Keratinocyte (primary cell): ENCODE measurements around the gene ZNF670. TPM values are rescaled to one million over a fixed set of nuclear protein-coding genes. Genes with fewer than 3 reads are reported as not detected.

Source experiments
- DNase-seq: peaks from one replicate; pipeline ENCODE4 v3.0.0-alpha.2; 2011; ENCODE audit warnings: low read depth, missing footprints, low spot score
- FAIRE-seq: peaks from 2 replicates; lab custom pipeline; 2011; peaks lifted over from hg19 to GRCh38; lab: Jason Lieb, UNC
- H2AFZ ChIP-seq: 2 replicates; pipeline ENCODE4 v1.6.0; 2012; ENCODE audit warnings: low read length, control low read depth, inconsistent platforms; ENCODE audit not compliant: control insufficient read depth
- H3K27ac ChIP-seq: 2 replicates; pipeline ENCODE4 v1.5.1; 2011; ENCODE audit warnings: low read length; ENCODE audit not compliant: control insufficient read depth, insufficient read depth
- H3K27me3 ChIP-seq: 3 replicates; pipeline ENCODE4 v1.6.0; 2011; ENCODE audit warnings: low read length; ENCODE audit not compliant: control insufficient read depth, insufficient read depth; ENCODE audit errors: extremely low read depth
- H3K36me3 ChIP-seq, 2 experiments: 2 replicates in 1 of 2; 3 replicates in 1 of 2; pipeline ENCODE4 v1.5.1; 2011; ENCODE audit warnings: low read length in 2 of 2, mild to moderate bottlenecking in 1 of 2; ENCODE audit not compliant: control insufficient read depth in 2 of 2, insufficient read depth in 2 of 2; ENCODE audit errors: extremely low read depth in 1 of 2
- H3K4me1 ChIP-seq: 3 replicates; pipeline ENCODE4 v1.5.1; 2011; ENCODE audit warnings: low read length; ENCODE audit not compliant: control insufficient read depth, insufficient read depth; ENCODE audit errors: extremely low read depth
- H3K4me2 ChIP-seq: 3 replicates; pipeline ENCODE4 v1.6.0; 2011; ENCODE audit warnings: low read depth, low read length; ENCODE audit not compliant: control insufficient read depth, insufficient read depth; ENCODE audit errors: extremely low read depth
- H3K4me3 ChIP-seq, 3 experiments: fragments of 200-600 bp in 1 of 3; sonication (generic) in 1 of 3; 2 replicates in 2 of 3; 3 replicates in 1 of 3; pipeline ENCODE4 v1.5.1; 2011 to 2016; ENCODE audit warnings: low read length in 3 of 3, mild to moderate bottlenecking in 3 of 3, control low read depth in 2 of 3, inconsistent platforms in 1 of 3, low read depth in 1 of 3, mixed read lengths in 1 of 3, mixed run types in 1 of 3, moderate library complexity in 1 of 3; ENCODE audit not compliant: control insufficient read depth in 2 of 3, insufficient read depth in 2 of 3; ENCODE audit errors: extremely low read depth in 1 of 3
- H3K79me2 ChIP-seq: 2 replicates; pipeline ENCODE4 v1.6.0; 2012; ENCODE audit warnings: low read length; ENCODE audit not compliant: control insufficient read depth, insufficient read depth
- H3K9ac ChIP-seq: 3 replicates; pipeline ENCODE4 v1.6.0; 2011; ENCODE audit warnings: low read length; ENCODE audit not compliant: control insufficient read depth, insufficient read depth; ENCODE audit errors: extremely low read depth
- H3K9me1 ChIP-seq: 3 replicates; pipeline ENCODE4 v1.6.0; 2011; ENCODE audit warnings: low read length; ENCODE audit not compliant: control insufficient read depth, insufficient read depth; ENCODE audit errors: extremely low read depth
- H3K9me3 ChIP-seq: 2 replicates; pipeline ENCODE4 v1.5.1; 2012; ENCODE audit warnings: low read depth, low read length; ENCODE audit not compliant: control insufficient read depth
- H4K20me1 ChIP-seq: 3 replicates; pipeline ENCODE4 v1.6.0; 2011; ENCODE audit warnings: low read length; ENCODE audit not compliant: control insufficient read depth, insufficient read depth; ENCODE audit errors: extremely low read depth
- EZH2 ChIP-seq: IDR thresholded peaks from one replicate; pipeline ENCODE4 v1.6.1; 2012; ENCODE audit warnings: inconsistent platforms, mild to moderate bottlenecking, low read length, moderate library complexity
- dilution Hi-C: fragments of 300-500 bp; cut with MboI; formaldehyde crosslinking; loops from one replicate; pipeline ENCODE4 v1.7.0; 2020; ENCODE audit warnings: low sequenced_read_pairs; ENCODE audit not compliant: extremely low pct_ligation_motif_present
- polyA plus RNA-seq, 5 experiments: library from polyadenylated mRNA; depleted of rRNA in 3 of 5; stranded (reverse) in 3 of 5; stranded (forward) in 1 of 5; unstranded in 1 of 5; fragments of >200 nt; gene quantifications; 1 replicate in 1 of 5; 2 replicates in 3 of 5; 3 replicates in 1 of 5; pipeline versions ENCODE4 v1.2.1 to v1.2.3, GENCODE V29; 2011 to 2012; ENCODE audit warnings: missing spikeins in 2 of 5, low read depth in 1 of 5, low replicate concordance in 1 of 5
- TF ChIP-seq, protein P1 (sequence below), 3 experiments: IDR thresholded peaks in 1 of 3; conservative IDR thresholded peaks in 1 of 3; optimal IDR thresholded peaks in 1 of 3; 2 replicates in 2 of 3; 3 replicates in 1 of 3; pipeline versions ENCODE3 to v1.5.1; 2011; ENCODE audit warnings: low read length in 3 of 3, mild to moderate bottlenecking in 3 of 3, moderate library complexity in 2 of 3, control low read depth in 1 of 3, inconsistent platforms in 1 of 3; ENCODE audit not compliant: insufficient read depth in 2 of 3; ENCODE audit errors: extremely low read depth in 1 of 3

ZNF670 gene
- polyA plus RNA-seq, 1 donor (not counting 4 experiments of a cell fraction or from before 2014, with no cell fraction given): 3.6 TPM

DNA sequence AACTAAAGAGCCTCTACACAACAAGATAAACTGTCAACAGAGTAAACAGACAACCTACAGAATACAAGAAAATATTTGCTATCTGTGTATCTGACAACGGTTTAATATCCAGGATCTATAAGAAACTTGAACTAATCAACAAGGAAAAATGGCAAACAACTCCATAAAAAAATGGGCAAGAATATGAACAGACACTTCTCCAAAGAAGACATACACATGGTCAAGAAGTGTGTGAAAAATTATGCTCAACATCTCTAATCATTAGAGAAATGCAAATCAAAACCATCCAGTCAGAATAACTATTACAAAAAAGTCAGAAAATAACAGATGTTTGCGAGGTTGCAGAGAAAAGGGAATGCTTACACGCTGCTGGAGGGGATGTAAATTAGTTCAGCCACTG is 8.0 kb downstream of the ZNF670 start:
- no peak overlapping the region for H2AFZ ChIP-seq
- dilution Hi-C loops: no loop called here
- TF ChIP-seq EZH2: no peak
- TF ChIP-seq, protein P1, sequence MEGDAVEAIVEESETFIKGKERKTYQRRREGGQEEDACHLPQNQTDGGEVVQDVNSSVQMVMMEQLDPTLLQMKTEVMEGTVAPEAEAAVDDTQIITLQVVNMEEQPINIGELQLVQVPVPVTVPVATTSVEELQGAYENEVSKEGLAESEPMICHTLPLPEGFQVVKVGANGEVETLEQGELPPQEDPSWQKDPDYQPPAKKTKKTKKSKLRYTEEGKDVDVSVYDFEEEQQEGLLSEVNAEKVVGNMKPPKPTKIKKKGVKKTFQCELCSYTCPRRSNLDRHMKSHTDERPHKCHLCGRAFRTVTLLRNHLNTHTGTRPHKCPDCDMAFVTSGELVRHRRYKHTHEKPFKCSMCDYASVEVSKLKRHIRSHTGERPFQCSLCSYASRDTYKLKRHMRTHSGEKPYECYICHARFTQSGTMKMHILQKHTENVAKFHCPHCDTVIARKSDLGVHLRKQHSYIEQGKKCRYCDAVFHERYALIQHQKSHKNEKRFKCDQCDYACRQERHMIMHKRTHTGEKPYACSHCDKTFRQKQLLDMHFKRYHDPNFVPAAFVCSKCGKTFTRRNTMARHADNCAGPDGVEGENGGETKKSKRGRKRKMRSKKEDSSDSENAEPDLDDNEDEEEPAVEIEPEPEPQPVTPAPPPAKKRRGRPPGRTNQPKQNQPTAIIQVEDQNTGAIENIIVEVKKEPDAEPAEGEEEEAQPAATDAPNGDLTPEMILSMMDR (optimal IDR thresholded peaks at IDR 0.05 in 1 of 3, IDR thresholded peaks at IDR 0.05 in 1 of 3, conservative IDR thresholded peaks at IDR 0.05 in 1 of 3; ENCODE audit: extremely low read depth in 1 of 3, insufficient read depth in 2 of 3, low read length in 3 of 3): no peak
- H3K27ac ChIP-seq: no peak overlapping the region
- H4K20me1 ChIP-seq: no peaks in the 10 kb centered on the region
- DNase-seq: no peak
- no peak overlapping the region for H3K9ac ChIP-seq
- H3K4me2 ChIP-seq: no peak overlapping the region
- H3K9me1 ChIP-seq: no peaks in the 10 kb centered on the region
- peaks cover 47% of the 10 kb centered on the region for H3K79me2 ChIP-seq
- no peaks in the 10 kb centered on the region for H3K27me3 ChIP-seq
- no peak overlapping the region for H3K4me3 ChIP-seq
- no peaks in the 10 kb centered on the region for H3K4me1 ChIP-seq
- no peak for FAIRE-seq
- no peaks in the 10 kb centered on the region for H3K36me3 ChIP-seq
- peaks cover 5% of the 10 kb centered on the region for H3K9me3 ChIP-seq

DNA sequence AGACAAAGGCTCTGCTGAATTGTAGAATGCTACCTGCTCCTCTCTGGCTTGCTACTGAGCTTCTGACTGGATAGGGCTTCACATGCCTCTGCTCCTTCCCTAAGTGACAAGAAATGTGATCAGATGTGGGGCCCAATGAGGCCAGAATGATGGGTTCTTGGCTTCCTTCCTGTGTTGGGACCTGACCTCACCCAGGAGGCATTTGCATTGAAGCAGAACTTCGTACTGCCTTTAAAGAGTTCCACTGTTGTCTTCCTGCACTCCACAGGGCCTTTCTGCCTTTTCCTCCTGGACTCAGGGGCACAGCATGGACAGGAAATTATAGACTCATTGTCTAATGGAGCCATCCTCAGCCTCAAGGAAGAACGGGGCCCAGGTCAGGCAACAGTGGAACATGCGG is 14.3 kb downstream of the ZNF670 start:
- Histone ChIP-seq H3K27ac (no peak overlapping the region), H3K9me3 (peaks cover 11% of the 10 kb centered on the region), H3K27me3 (no peaks in the 10 kb centered on the region), H3K4me1 (no peaks in the 10 kb centered on the region), H3K9me1 (no peaks in the 10 kb centered on the region), H3K9ac (no peak overlapping the region), H3K36me3 (no peaks in the 10 kb centered on the region), H3K4me3 (no peak overlapping the region), H3K4me2 (no peak overlapping the region), H4K20me1 (no peaks in the 10 kb centered on the region), H2AFZ (no peak overlapping the region), H3K79me2 (peaks cover 42% of the 10 kb centered on the region)
- TF ChIP-seq EZH2: no peak
- TF ChIP-seq, protein P1 (optimal IDR thresholded peaks at IDR 0.05 in 1 of 3, IDR thresholded peaks at IDR 0.05 in 1 of 3, conservative IDR thresholded peaks at IDR 0.05 in 1 of 3; ENCODE audit: extremely low read depth in 1 of 3, insufficient read depth in 2 of 3, low read length in 3 of 3): no peak
- dilution Hi-C loops: no loop called here
- DNase-seq (no peak), FAIRE-seq (no peak)
